Gastroesophageal sphincter (tissue), 4 donors: Measurements from ENCODE around the gene MMP24. TPM values are rescaled to one million over a fixed set of nuclear protein-coding genes. Genes with fewer than 3 reads are reported as not detected.
"Not testable (repeated sequence)": the region's sequence is repeated elsewhere in the genome, so short reads cannot be mapped to it uniquely, and the experiment has no call there.

Source experiments
- ATAC-seq: fragments of 150-250 bp; one replicate; pipeline ENCODE4 v1.9.1; 2016; ENCODE audit warnings: mild to moderate bottlenecking, moderate library complexity
- H3K27ac ChIP-seq, 4 donors: fragments of 200-600 bp; sonication (generic) in 3 of 4; 1 replicate in 3 of 4; 2 replicates in 1 of 4; pipeline ENCODE4 v1.5.1; 2016 to 2019
- H3K27me3 ChIP-seq: fragments of 200-600 bp; sonication (generic); one replicate; pipeline ENCODE4 v1.5.1; 2019
- H3K36me3 ChIP-seq, 2 donors: fragments of 200-600 bp; sonication (generic); one replicate each; pipeline ENCODE4 v1.5.1; 2019; ENCODE audit warnings: control low read depth in 1 of 2
- H3K4me1 ChIP-seq, 3 donors: fragments of 200-600 bp; sonication (generic); 1 replicate in 2 of 3; 2 replicates in 1 of 3; pipeline ENCODE4 v1.5.1; 2016 to 2019; ENCODE audit warnings: control low read depth in 2 of 3
- H3K4me3 ChIP-seq, 2 donors: fragments of 200-600 bp; sonication (generic); one replicate each; pipeline ENCODE4 v1.5.1; 2019; ENCODE audit warnings: mild to moderate bottlenecking in 1 of 2, moderate library complexity in 1 of 2
- H3K9me3 ChIP-seq, 3 donors: fragments of 200-600 bp; sonication (generic); one replicate each; pipeline ENCODE4 v1.5.1; 2017 to 2019; ENCODE audit warnings: control low read depth in 2 of 3
- EP300 ChIP-seq: sonication (generic); formaldehyde crosslinking; IDR thresholded peaks from one replicate; pipeline ENCODE4 v1.6.1; 2017; ENCODE audit warnings: antibody characterized with exemption, mild to moderate bottlenecking
- POLR2A ChIP-seq, 2 donors: fragments of 450-650 bp; IDR thresholded peaks; one replicate each; pipeline ENCODE4 v1.6.1; 2017; ENCODE audit warnings: antibody characterized with exemption in 2 of 2, mild to moderate bottlenecking in 2 of 2, moderate library complexity in 1 of 2
- POLR2AphosphoS5 ChIP-seq: sonication (generic); formaldehyde crosslinking; IDR thresholded peaks from one replicate; pipeline ENCODE4 v1.6.1; 2017; ENCODE audit warnings: antibody characterized with exemption
- WGBS, 2 donors: methylation state at CpG; one replicate each; pipeline ENCODE4 v1.1.5; 2018; ENCODE audit warnings: low coverage in 1 of 2; 5-methylcytosine and 5-hydroxymethylcytosine counted together
- total RNA-seq, 4 donors: library from RNA; depleted of rRNA; stranded (reverse); fragments of >200 nt; gene quantifications; one replicate each; pipeline ENCODE4 v1.1.0, GENCODE V29; 2016
- TF ChIP-seq, protein P1 (sequence below), 4 experiments: fragments of 200-600 bp in 2 of 4; fragments of 450-650 bp in 2 of 4; sonication (generic) in 1 of 4; IDR thresholded peaks; one replicate each; pipeline ENCODE4 v1.5.1; 2017 to 2019; ENCODE audit warnings: antibody characterized with exemption in 4 of 4, mild to moderate bottlenecking in 2 of 4, moderate library complexity in 2 of 4

Gene MMP24
- total RNA-seq, 4 donors from 2014 or later, result 0.47 to 3.4 (median 1.8) TPM

GRCh38 chr20:35311822-35312221, 85.3 kb downstream of the MMP24 start:
- WGBS, 2 donors, result 93 to 98% methylated on average over 5 of the region's 5 CpGs

GRCh38 chr20:35312318-35312717, 85.8 kb downstream of the MMP24 start:
- Histone ChIP-seq H3K4me1 (peaks cover 4 to 17% (median 5%) of the 10 kb centered on the region in 3 donors), H3K27ac (no peak overlapping the region), H3K36me3 (peaks cover 0 to 44% of the 10 kb centered on the region in 2 donors), H3K27me3 (no peaks in the 10 kb centered on the region), H3K9me3 (no peaks in the 10 kb centered on the region), H3K4me3 (no peak overlapping the region)
- TF ChIP-seq POLR2A (IDR thresholded peaks at IDR 0.05) (no peak), EP300 (no peak), POLR2AphosphoS5 (no peak)
- TF ChIP-seq, protein P1, sequence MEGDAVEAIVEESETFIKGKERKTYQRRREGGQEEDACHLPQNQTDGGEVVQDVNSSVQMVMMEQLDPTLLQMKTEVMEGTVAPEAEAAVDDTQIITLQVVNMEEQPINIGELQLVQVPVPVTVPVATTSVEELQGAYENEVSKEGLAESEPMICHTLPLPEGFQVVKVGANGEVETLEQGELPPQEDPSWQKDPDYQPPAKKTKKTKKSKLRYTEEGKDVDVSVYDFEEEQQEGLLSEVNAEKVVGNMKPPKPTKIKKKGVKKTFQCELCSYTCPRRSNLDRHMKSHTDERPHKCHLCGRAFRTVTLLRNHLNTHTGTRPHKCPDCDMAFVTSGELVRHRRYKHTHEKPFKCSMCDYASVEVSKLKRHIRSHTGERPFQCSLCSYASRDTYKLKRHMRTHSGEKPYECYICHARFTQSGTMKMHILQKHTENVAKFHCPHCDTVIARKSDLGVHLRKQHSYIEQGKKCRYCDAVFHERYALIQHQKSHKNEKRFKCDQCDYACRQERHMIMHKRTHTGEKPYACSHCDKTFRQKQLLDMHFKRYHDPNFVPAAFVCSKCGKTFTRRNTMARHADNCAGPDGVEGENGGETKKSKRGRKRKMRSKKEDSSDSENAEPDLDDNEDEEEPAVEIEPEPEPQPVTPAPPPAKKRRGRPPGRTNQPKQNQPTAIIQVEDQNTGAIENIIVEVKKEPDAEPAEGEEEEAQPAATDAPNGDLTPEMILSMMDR (IDR thresholded peaks at IDR 0.05), result no peak
- no peak for ATAC-seq
- WGBS, 2 donors, result 50% methylated on average over 1 of the region's 1 CpG; no CpG with 5 or more reads in 1 of the 2 donors

More at GRCh38 chr20:35311822-35312221, 85.3 kb downstream of the MMP24 start:
- Histone ChIP-seq H3K27me3 (no peaks in the 10 kb centered on the region), H3K36me3 (peaks cover 0 to 44% of the 10 kb centered on the region in 2 donors), H3K4me3 (no peak overlapping the region), H3K9me3 (no peaks in the 10 kb centered on the region), H3K27ac (no peak overlapping the region), H3K4me1 (peaks cover 6 to 22% (median 10%) of the 10 kb centered on the region in 3 donors)
- no peak for TF ChIP-seq POLR2A (IDR thresholded peaks at IDR 0.05)
- no peak for TF ChIP-seq EP300
- TF ChIP-seq, protein P1 (IDR thresholded peaks at IDR 0.05), result no peak
- no peak for TF ChIP-seq POLR2AphosphoS5
- no peak for ATAC-seq

DNA sequence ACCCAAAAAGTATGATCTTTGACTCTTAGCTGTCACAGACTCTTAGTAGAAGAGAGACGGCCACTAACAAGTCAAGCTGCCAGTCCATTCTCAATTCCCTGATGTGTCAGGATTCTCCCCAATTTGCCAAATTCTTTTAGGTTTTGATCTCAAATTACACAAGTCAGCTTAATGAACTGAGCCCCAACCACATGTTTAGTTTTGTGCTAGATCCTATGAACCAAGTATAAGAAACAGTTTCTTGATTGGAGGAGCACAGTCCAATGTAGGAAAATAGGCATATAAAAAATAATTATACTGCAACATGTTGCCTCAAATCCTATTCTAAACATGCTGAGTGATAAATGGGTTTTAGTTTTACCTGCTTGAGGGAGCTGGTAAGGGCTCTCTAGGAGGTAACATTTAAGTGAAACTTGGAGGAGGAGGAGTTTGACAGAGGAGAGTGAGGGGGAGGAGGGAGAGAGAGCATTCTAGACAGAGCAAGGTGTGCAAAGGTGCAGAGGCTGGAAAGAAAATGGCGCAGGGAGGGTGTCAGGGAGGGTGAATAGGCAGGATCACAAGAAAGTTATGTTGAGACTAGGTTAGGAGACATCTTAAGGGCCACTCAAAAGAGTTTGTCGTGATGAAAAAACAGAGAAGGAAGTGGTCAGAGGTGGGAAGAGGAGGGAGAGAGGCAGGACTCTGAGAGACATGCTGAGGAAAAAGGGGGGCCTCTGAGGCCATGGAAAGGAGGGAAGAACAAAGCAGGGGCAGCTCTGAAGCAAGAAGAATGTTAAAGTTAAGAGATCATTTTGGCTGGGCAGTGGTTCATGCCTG, 88.5 kb downstream of the MMP24 start:
- TF ChIP-seq, protein P1 (IDR thresholded peaks at IDR 0.05), result no peak
- TF ChIP-seq POLR2AphosphoS5, result no peak
- TF ChIP-seq EP300, result no peak
- TF ChIP-seq POLR2A (IDR thresholded peaks at IDR 0.05), result no peak
- peaks cover 0 to 18% (median under 1%) of the 10 kb centered on the region in 3 donors for H3K4me1 ChIP-seq
- H3K27me3 ChIP-seq, result no peaks in the 10 kb centered on the region
- no peak overlapping the region for H3K4me3 ChIP-seq
- no peak overlapping the region for H3K27ac ChIP-seq
- no peak for ATAC-seq
- peaks cover 0 to 44% of the 10 kb centered on the region in 2 donors for H3K36me3 ChIP-seq
- WGBS, 2 donors, result 72 to 80% methylated on average over 1 to 3 of the region's 3 CpGs
- no peaks in the 10 kb centered on the region for H3K9me3 ChIP-seq

- 85 to 89% methylated on average over 4 to 7 of the region's 7 CpGs for WGBS, 2 donors
- ATAC-seq, result not testable (repeated sequence)
- peaks cover 0 to 44% of the 10 kb centered on the region in 2 donors for H3K36me3 ChIP-seq
Observed at GRCh38 chr20:35315632-35316020, 89.1 kb downstream of the MMP24 start.

DNA sequence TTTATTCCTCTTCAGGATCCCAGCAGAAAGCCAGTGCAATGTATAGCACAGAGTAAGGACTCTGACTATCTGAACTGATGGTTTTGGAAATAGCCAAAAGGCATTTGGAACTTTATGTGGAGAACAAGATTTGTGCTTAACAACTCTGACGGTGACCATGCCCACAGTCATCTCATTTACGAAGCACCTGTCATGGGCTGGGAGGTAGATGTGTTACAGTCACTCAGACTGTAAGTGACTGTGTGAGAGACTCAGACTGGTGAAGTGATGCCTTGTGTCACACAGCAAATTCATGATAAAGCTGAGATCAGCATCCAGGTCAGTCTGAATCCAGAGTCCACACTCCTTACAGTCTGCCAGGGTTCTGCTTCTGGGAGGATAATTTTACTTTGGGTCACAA, 89.6 kb downstream of the MMP24 start:
- H3K4me1 ChIP-seq, result peaks cover 0 to 25% (median 3%) of the 10 kb centered on the region in 3 donors
- no peak overlapping the region for H3K4me3 ChIP-seq
- whole genome bisulfite sequencing, 2 donors, result 83% methylated on average over 2 of the region's 2 CpGs; no CpG with 5 or more reads in 1 of the 2 donors
- H3K27me3 ChIP-seq, result no peaks in the 10 kb centered on the region
- no peak overlapping the region for H3K27ac ChIP-seq
- ATAC-seq, result no peak
- no peaks in the 10 kb centered on the region for H3K9me3 ChIP-seq
- TF ChIP-seq POLR2A (IDR thresholded peaks at IDR 0.05), result no peak
- TF ChIP-seq, protein P1 (IDR thresholded peaks at IDR 0.05), result no peak
- H3K36me3 ChIP-seq, result peaks cover 0 to 44% of the 10 kb centered on the region in 2 donors

More at GRCh38 chr20:35315632-35316020, 89.1 kb downstream of the MMP24 start:
- not testable (repeated sequence) for H3K9me3 ChIP-seq, H3K4me3 ChIP-seq, H3K27me3 ChIP-seq, H3K27ac ChIP-seq
- peaks cover 0 to 24% (median 3%) of the 10 kb centered on the region in 3 donors for H3K4me1 ChIP-seq
